Esophagus squamous epithelium (tissue), 4 donors: ENCODE measurements around the gene DUSP15.

ENCODE experiments used
- POLR2A ChIP-seq, 4 donors: fragments of 450-650 bp; IDR thresholded peaks; one replicate each; pipeline ENCODE4 v1.6.1; 2017; ENCODE audit warnings: antibody characterized with exemption in 4 of 4, mild to moderate bottlenecking in 4 of 4, moderate library complexity in 3 of 4
- TF ChIP-seq, protein P1 (sequence below), 6 experiments: fragments of 450-650 bp in 4 of 6; fragments of 200-600 bp in 2 of 6; sonication (generic) in 2 of 6; IDR thresholded peaks; one replicate each; pipeline ENCODE4 v1.5.1; 2016 to 2019; ENCODE audit warnings: antibody characterized with exemption in 6 of 6, mild to moderate bottlenecking in 4 of 6, moderate library complexity in 4 of 6

DNA sequence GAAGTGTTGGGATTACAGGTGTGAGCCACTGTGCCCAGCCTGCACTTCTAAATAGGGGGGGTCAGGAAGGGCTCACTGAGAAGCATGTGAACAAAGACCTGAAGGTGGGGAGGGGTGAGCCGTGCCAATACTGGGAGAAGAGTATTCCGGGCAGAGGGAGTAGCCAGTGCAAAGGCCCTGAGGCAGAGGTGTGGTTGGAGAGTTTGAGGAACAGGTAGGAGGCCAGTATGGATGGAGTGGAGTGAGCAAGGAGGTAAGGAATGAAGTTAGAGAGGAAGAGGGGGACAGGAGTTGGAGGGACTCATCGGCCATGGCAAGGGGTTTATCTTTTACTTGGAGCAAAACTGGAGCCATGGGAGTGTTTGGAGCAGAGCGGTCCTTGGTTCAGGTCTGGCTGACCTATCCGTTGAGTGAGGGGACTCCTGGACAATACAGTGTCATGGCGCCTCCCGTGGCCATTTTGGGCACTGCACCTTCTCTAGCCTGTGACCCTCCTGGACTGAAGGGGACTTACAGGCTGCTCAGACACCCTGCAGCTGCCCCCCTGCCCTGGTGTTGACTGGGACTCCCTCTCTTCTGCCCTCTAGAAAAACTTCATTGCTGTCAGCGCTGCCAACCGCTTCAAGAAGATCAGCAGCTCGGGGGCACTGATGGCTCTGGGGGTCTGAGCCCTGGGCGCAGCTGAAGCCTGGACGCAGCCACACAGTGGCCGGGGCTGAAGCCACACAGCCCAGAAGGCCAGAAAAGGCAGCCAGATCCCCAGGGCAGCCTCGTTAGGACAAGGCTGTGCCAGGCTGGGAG, 37.0 kb downstream of the DUSP15 start:
- TF ChIP-seq POLR2A (IDR thresholded peaks at IDR 0.05): no peak
- TF ChIP-seq, protein P1, sequence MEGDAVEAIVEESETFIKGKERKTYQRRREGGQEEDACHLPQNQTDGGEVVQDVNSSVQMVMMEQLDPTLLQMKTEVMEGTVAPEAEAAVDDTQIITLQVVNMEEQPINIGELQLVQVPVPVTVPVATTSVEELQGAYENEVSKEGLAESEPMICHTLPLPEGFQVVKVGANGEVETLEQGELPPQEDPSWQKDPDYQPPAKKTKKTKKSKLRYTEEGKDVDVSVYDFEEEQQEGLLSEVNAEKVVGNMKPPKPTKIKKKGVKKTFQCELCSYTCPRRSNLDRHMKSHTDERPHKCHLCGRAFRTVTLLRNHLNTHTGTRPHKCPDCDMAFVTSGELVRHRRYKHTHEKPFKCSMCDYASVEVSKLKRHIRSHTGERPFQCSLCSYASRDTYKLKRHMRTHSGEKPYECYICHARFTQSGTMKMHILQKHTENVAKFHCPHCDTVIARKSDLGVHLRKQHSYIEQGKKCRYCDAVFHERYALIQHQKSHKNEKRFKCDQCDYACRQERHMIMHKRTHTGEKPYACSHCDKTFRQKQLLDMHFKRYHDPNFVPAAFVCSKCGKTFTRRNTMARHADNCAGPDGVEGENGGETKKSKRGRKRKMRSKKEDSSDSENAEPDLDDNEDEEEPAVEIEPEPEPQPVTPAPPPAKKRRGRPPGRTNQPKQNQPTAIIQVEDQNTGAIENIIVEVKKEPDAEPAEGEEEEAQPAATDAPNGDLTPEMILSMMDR (IDR thresholded peaks at IDR 0.05): peak in 5 of 6 experiments; percentile 45 to 72 (median 54)
